Spinal cord (tissue), 10 donors: Measurements from ENCODE around the gene KDM2B. TPM values are rescaled to one million over a fixed set of nuclear protein-coding genes. Genes with fewer than 3 reads are reported as not detected.
A peak's percentile ranks its signal among the peaks of the same experiment; 100 is the strongest.

ENCODE experiments used
- DNase-seq, 6 donors: peaks; one replicate each; pipeline versions ENCODE4 v3.0.0 to v3.0.0-alpha.2; 2013 to 2015; ENCODE audit warnings: low spot score in 6 of 6, low read depth in 4 of 6
- H3K27ac ChIP-seq: one replicate; pipeline ENCODE4 v1.5.1; 2013; ENCODE audit warnings: low read depth, low read length, control low read depth
- H3K27me3 ChIP-seq: one replicate; pipeline ENCODE4 v1.6.1; 2013; ENCODE audit warnings: low read length; ENCODE audit not compliant: control insufficient read depth, insufficient read depth
- H3K36me3 ChIP-seq: one replicate; pipeline ENCODE4 v1.6.1; 2013; ENCODE audit warnings: low read length; ENCODE audit not compliant: control insufficient read depth, insufficient read depth
- H3K4me1 ChIP-seq: one replicate; pipeline ENCODE4 v1.6.1; 2013; ENCODE audit warnings: low read length; ENCODE audit not compliant: control insufficient read depth, insufficient read depth
- H3K4me3 ChIP-seq: one replicate; pipeline ENCODE4 v1.5.1; 2013; ENCODE audit warnings: low read depth, low read length, control low read depth
- H3K9me3 ChIP-seq: one replicate; pipeline ENCODE4 v1.6.1; 2013; ENCODE audit warnings: low read length; ENCODE audit not compliant: control insufficient read depth, insufficient read depth
- WGBS: methylation state at CpG from one replicate; pipeline ENCODE4 v1.1.5; 2013; ENCODE audit warnings: missing lambda C conversion rate; ENCODE audit not compliant: insufficient coverage; 5-methylcytosine and 5-hydroxymethylcytosine counted together
- long read RNA-seq, 4 donors: transcript quantifications; one replicate each; lab custom pipeline, GENCODE V29; 2026
- polyA plus RNA-seq, 2 donors: library from polyadenylated mRNA; unstranded; fragments of 120-200 nt; gene quantifications; one replicate each; pipeline ENCODE4 v1.2.1, GENCODE V29; 2013; ENCODE audit not compliant: insufficient read length in 2 of 2
- total RNA-seq, 2 donors: library from RNA; depleted of rRNA in 1 of 2; stranded (reverse); fragments of 120-200 nt in 1 of 2; fragments of >200 nt in 1 of 2; gene quantifications; one replicate each; pipeline versions ENCODE4 v1.2.3 to v1.2.4, GENCODE V29; 2013 to 2014
- donor health status: healthy.

KDM2B gene
- total RNA-seq: 10 to 100 TPM; 26.8 to 31.2 TPM
- 10 to 100 TPM; 56.3 to 58.3 TPM for polyA plus RNA-seq
- long read RNA-seq, donor 1, partial matches to known transcripts: 11 of 11 reads
- long read RNA-seq, donor 1, other reads (novel, unspliced or antisense): 0 of 11 reads
- long read RNA-seq, donor 2, full-length matches to known transcripts: 2 of 2 reads
- long read RNA-seq, donor 2, partial matches to known transcripts: 0 of 2 reads
- long read RNA-seq, donor 2, other reads (novel, unspliced or antisense): 0 of 2 reads
- long read RNA-seq, donor 3, partial matches to known transcripts: 0 of 1 reads
- long read RNA-seq, donor 3, other reads (novel, unspliced or antisense): 0 of 1 reads
- long read RNA-seq, donor 4: 0 reads

- H3K4me1 ChIP-seq: peaks cover 56% of the 10 kb centered on the region
- no peaks in the 10 kb centered on the region for H3K9me3 ChIP-seq
- peak in 2 of 6 donors; percentile 65 to 68 for DNase-seq
- peak within 1 kb of the TSS; percentile 61 for H3K4me3 ChIP-seq
- H3K27me3 ChIP-seq: no peaks in the 10 kb centered on the region
- no peaks in the 10 kb centered on the region for H3K36me3 ChIP-seq
- under 1% methylated on average over 19 of the region's 23 CpGs for WGBS
- H3K27ac ChIP-seq: peak within 1 kb of the TSS; percentile 75
Observed at GRCh38 chr12:121580959-121581685, at the start of gene KDM2B. TSS of gene KDM2B (minus strand) at chr12:121581023. CDS start at chr12:121580911, 112 bp downstream.

GRCh38 chr12:121628536-121628935 lies 47.7 kb upstream of the KDM2B start:
- Histone ChIP-seq H3K4me3 (peak overlapping the region; percentile 16), H3K27ac (peak overlapping the region; percentile 86), H3K27me3 (no peaks in the 10 kb centered on the region), H3K4me1 (peaks cover 43% of the 10 kb centered on the region), H3K36me3 (peaks cover 4% of the 10 kb centered on the region), H3K9me3 (no peaks in the 10 kb centered on the region)
- WGBS: 86% methylated on average over 4 of the region's 5 CpGs
- no peak for DNase-seq

GRCh38 chr12:121628037-121628436 lies 47.2 kb upstream of the KDM2B start:
- Histone ChIP-seq H3K36me3 (peaks cover 4% of the 10 kb centered on the region), H3K27ac (peak overlapping the region; percentile 86), H3K27me3 (no peaks in the 10 kb centered on the region), H3K4me1 (peaks cover 39% of the 10 kb centered on the region), H3K9me3 (no peaks in the 10 kb centered on the region), H3K4me3 (peak overlapping the region; percentile 16)
- DNase-seq: peak in 1 of 6 donors; percentile 23
- 57% methylated on average over 4 of the region's 8 CpGs for WGBS

- no peaks in the 10 kb centered on the region for H3K27me3 ChIP-seq
- DNase-seq: peak in 4 of 6 donors; percentile 21 to 75 (median 46)
- H3K27ac ChIP-seq: peak overlapping the region; percentile 86
- H3K36me3 ChIP-seq: no peaks in the 10 kb centered on the region
- H3K9me3 ChIP-seq: no peaks in the 10 kb centered on the region
- H3K4me1 ChIP-seq: peaks cover 34% of the 10 kb centered on the region
- WGBS: under 1% methylated on average over 45 of the region's 53 CpGs
- peak overlapping the region; percentile 55 for H3K4me3 ChIP-seq
Observed at GRCh38 chr12:121626853-121627640, 46.2 kb upstream of the KDM2B start.

GRCh38 chr12:121626087-121626852 lies 45.4 kb upstream of the KDM2B start, which contains the start of gene ORAI1:
TSS of gene ORAI1 (plus strand) at chr12:121626530.
- H3K27me3 ChIP-seq: no peaks in the 10 kb centered on the region
- DNase-seq: peak; percentile 78 to 98 (median 88)
- H3K36me3 ChIP-seq: no peaks in the 10 kb centered on the region
- H3K9me3 ChIP-seq: no peaks in the 10 kb centered on the region
- peak within 1 kb of the TSS; percentile 86 for H3K27ac ChIP-seq
- peaks cover 34% of the 10 kb centered on the region for H3K4me1 ChIP-seq
- under 1% methylated on average over 92 of the region's 92 CpGs for WGBS
- peak within 1 kb of the TSS; percentile 55 for H3K4me3 ChIP-seq

DNA sequence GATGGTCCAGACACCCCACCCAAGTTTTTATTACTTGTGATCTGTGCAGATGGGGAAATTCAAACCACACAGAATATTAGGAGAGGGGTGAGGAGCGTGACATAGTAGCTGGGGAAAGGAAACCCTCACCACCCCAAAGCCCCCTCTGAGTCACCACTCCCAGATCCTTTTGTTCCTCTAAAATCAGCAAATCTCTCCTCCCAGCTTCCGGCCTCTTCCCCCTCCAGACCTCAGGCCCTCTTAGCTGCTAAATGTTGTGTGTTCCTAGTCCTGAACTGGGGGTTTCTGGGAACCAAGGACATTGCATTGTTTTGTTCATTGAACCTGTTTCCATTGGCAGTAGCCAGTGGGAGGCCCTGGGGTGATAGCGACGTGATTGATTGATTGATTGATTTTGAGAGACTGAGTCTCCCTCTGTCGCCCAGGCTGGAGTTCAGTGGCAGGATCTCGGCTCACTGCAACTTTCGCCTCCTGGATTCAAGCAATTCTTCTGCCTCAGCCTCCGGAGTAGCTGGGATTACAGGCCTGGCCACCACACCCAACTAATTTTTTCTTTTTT lies 39.6 kb upstream of the KDM2B start:
- WGBS: 62% methylated on average over 6 of the region's 8 CpGs

GRCh38 chr12:121618659-121619233 lies 37.9 kb upstream of the KDM2B start:
- H3K27me3 ChIP-seq: no peaks in the 10 kb centered on the region
- no peaks in the 10 kb centered on the region for H3K9me3 ChIP-seq
- DNase-seq: no peak
- H3K4me1 ChIP-seq: peaks cover 4% of the 10 kb centered on the region
- no peaks in the 10 kb centered on the region for H3K36me3 ChIP-seq
- H3K4me3 ChIP-seq: no peak overlapping the region
- WGBS: 90% methylated on average over 2 of the region's 5 CpGs
- H3K27ac ChIP-seq: no peak overlapping the region

More for the DNA sequence above, 39.6 kb upstream of the KDM2B start:
- Histone ChIP-seq H3K9me3 (no peaks in the 10 kb centered on the region), H3K4me3 (no peak overlapping the region), H3K27me3 (no peaks in the 10 kb centered on the region), H3K27ac (no peak overlapping the region), H3K36me3 (no peaks in the 10 kb centered on the region), H3K4me1 (peaks cover 10% of the 10 kb centered on the region)
- no peak for DNase-seq

DNA sequence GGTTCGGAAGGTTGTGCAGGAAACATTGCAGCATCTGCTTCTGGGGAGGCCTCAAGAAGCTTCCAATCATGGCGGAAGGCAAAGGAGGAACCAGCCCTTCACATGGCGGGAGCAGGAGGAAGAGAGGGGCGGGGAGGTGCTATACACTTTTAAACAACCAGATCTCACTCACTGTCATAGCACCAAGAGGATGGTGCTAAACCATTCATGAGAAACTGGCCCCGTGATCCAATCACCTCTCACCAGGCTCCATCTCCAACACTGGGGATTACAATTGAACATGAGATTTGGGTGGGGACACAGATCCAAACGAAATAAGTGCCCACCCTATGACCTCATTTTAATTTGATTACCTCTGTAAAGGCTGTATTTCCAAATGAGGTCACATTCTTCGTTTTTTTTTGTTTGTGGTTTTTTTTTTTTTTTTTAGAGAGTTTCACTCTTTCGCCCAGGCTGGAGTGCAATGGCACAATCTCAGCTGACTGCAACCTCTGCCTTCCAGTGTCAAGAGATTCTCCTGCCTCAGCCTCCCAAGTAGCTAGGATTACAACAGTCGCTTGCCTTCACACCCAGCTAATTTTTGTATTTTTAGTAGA lies 34.1 kb upstream of the KDM2B start:
- H3K36me3 ChIP-seq: no peaks in the 10 kb centered on the region
- peaks cover 21% of the 10 kb centered on the region for H3K4me1 ChIP-seq
- H3K4me3 ChIP-seq: no peak overlapping the region
- 70% methylated on average over 1 of the region's 9 CpGs for WGBS
- DNase-seq: no peak
- no peaks in the 10 kb centered on the region for H3K27me3 ChIP-seq
- H3K9me3 ChIP-seq: no peaks in the 10 kb centered on the region
- H3K27ac ChIP-seq: no peak overlapping the region
